NCI-H2107 (cell line): ENCODE measurements around the gene SMPD1.

ENCODE experiments used
- DNase-seq: peaks from one replicate; lab custom pipeline; 2025; lab: John Stamatoyannopoulos, UW

The SMPD1 gene

GRCh38 chr11:6414874-6415328, 24.6 kb downstream of the SMPD1 start:
- no peak for DNase-seq

- DNase-seq: no peak
Measured at GRCh38 chr11:6415797-6416196, 25.5 kb downstream of the SMPD1 start.

- DNase-seq: no peak
Measured at GRCh38 chr11:6417907-6418556, 27.8 kb downstream of the SMPD1 start.

- peak; percentile 10 for DNase-seq
Measured at GRCh38 chr11:6418557-6419008, 28.3 kb downstream of the SMPD1 start.

GRCh38 chr11:6419009-6419631, 28.8 kb downstream of the SMPD1 start, which contains the start of gene APBB1:
Gene APBB1, minus strand, starts transcription at chr11:6419094. Its CDS starts 7,747 bp downstream, at chr11:6411347.
- DNase-seq: peak; percentile 40

GRCh38 chr11:6420677-6421076, 30.4 kb downstream of the SMPD1 start:
- DNase-seq: no peak

GRCh38 chr11:6427516-6427915, 37.2 kb downstream of the SMPD1 start:
- no peak for DNase-seq

- no peak for DNase-seq
Measured at GRCh38 chr11:6431861-6432260, 41.6 kb downstream of the SMPD1 start.

- DNase-seq: no peak
Measured at GRCh38 chr11:6433998-6434660, 43.9 kb downstream of the SMPD1 start.

GRCh38 chr11:6437423-6437822, 47.1 kb downstream of the SMPD1 start:
- no peak for DNase-seq

- no peak for DNase-seq
Measured at GRCh38 chr11:6437993-6438392, 47.7 kb downstream of the SMPD1 start.

- DNase-seq: peak; percentile 19
Measured at GRCh38 chr11:6438979-6439571, 48.8 kb downstream of the SMPD1 start.

GRCh38 chr11:6440906-6441358, 50.7 kb downstream of the SMPD1 start, which contains the start of gene HPX:
Gene HPX, minus strand, starts transcription at chr11:6440987. Its CDS starts 24 bp downstream, at chr11:6440963.
- no peak for DNase-seq

- DNase-seq: no peak
Measured at GRCh38 chr11:6442441-6442840, 52.2 kb downstream of the SMPD1 start.

GRCh38 chr11:6443269-6444003, 53.2 kb downstream of the SMPD1 start:
- DNase-seq: peak; percentile 9
